GM18868 (cell line): ENCODE data around the gene USPL1.

Experiments used
- ATAC-seq: cut with Tn5 transposase; IDR thresholded peaks from one replicate; pipeline ENCODE4 v1.9.1; 2021; ENCODE audit warnings: mild to moderate bottlenecking, moderate library complexity; ENCODE audit not compliant: unreplicated experiment

Gene USPL1

DNA sequence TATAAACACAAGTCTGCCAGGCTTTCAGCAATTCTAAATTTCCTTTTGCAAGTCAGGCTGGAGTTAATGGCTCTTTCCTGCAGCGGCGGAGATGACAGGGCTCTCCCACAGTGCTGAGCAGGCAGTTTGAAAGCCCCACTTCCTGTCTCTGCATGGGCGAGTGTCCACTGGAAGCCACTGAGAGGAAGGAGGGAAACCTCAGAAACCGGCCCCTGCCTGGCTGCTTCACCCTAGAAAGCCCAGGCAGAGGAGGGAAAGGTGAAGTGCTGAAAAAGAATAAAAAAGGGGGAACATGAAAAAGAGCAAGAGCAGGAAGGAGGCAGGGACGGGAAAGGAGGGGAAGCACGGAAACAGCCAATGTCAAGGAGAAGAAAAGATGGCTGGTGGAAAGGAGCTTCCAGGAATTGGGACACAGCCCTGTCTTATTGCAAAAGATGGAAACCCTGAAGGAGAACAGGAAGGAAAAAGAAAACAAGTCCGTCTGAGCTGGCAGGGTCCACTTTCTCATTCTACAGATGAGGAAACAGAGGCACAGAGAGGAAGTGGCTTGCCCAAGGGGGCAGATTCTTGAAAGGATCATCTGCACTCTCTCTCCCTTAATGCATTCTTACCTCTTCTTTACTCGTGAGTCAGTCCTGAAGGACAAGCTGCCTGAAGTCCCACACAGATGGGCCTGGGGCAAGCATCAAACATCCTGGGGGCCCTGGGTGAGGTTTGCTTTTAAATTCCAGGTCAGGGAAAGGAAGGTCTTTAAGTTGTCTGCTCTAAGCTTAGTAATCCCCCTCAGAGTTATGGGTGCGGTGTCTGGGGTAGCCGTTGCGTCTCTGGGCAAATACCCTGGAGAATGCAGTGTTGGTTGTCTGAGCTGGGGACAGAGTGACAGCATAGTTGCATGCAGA, 78.8 kb downstream of the USPL1 start:
- ATAC-seq, result peak; percentile 77

DNA sequence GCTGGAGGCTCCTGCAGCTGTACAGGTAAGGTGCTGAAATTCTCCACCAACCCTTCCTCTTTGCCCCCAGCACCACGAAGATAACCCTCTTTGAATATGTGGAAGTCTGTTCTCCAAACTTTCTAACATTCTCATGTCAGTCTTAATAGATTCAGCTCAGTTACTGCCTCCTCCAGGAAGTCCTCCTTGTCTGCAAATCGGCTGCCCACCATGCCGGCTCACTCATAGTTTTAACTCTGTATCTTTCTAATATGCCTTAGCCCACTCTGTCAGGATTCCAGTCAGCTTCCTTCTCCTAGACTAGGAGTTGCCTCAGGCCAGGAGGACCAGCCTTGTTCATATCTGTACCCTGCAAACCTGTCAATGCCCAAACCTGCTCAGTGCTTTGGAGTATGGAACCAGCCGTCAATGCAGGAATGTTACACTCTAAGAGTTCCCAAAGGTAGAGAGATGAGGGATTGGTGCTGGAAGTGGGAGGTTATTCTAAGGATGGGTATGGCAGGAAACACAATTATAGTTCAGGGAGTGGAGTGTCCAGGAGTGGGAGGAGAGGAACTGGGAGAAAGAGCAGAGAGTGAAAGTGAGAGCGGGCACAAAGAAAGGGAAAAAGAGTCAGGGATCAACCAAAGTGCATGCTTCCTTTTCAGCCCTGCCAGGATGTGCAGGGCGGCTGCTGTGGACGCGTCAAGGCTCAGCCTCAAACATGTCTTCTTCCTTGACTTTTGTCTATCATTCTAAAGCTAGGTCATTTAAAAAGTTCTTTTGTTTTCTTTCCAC, 79.6 kb downstream of the USPL1 start:
- no peak for ATAC-seq

GRCh38 chr13:30697996-30698401, 80.3 kb downstream of the USPL1 start:
- no peak for ATAC-seq

GRCh38 chr13:30698488-30699005, 80.8 kb downstream of the USPL1 start:
- ATAC-seq, result no peak

GRCh38 chr13:30700364-30700763, 82.6 kb downstream of the USPL1 start:
- no peak for ATAC-seq

DNA sequence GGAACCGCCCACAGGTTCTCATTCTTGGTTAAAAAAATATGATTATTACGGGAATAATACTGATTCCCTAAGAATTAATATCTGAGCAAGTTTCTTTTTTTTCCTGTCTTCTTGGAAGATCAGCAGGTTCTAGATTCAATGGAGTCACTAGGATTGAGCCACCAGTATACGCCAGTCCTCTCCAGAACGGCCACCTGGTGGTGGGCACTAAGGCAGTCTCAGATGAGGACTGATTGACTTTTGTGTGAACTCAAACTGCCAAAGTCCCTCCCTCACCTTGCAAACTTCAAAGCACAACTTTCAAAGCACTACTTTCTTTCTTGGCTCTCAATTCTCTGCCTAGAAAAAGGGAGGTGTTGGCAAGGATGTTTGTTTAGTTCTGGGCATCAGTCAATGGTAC, 84.3 kb downstream of the USPL1 start:
- ATAC-seq, result no peak

DNA sequence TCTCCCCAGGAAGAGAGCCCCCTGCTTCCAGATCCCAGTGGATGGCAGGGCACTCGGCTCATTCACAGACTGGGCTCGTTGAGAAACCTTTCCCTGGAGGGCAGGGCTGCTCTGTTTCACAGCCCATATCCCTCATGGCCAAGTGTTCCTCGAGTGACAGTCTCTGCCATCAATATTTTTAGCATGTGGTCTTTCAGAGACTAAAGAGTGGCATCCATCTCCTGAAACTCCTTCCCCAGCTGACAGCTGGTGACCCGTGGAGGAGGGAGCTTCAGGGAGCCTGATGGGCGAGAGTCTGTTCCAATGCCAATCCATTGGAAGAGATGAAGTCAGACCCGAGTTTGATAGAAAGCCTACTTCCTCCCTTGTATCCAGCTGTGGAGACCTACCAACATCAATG, 86.9 kb downstream of the USPL1 start:
- ATAC-seq, result no peak

DNA sequence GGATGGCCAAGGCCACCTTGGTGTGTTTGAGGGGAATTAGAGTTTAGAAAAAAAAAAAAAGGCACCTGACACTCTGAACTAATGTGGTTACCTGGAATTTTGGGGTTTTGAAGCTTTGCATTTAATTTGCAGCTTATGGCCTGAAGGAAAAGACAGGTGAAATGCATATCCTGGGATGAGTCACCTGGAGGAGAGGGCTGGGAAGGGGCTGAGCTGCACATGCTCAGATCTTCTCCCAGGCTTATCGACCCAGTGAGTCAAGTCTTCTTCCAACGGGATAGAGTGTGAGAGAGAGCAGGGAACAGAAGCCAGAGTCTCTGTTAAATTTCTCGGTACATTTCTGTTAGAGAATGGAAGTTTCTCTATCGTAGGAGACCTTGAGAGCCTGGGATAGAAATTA, 88.0 kb downstream of the USPL1 start:
- no peak for ATAC-seq

DNA sequence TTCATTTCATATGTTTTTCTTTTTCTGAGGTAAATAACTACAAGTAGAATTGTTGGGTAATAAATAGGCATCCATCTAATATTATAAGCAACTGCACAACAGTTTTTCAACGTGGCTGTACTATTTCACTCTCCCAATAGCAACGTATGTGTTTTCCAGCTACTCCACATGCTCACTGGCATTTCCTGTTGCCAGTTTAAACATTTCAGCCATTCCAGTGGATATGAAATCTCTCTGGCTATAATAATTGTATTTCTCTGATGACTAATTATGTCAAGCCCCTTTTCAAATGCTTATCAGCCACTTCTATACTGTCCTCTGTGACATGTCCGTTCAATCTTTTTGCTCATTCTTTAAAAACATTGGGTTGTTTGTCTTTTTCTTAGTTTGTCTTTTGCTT, 90.8 kb downstream of the USPL1 start:
- ATAC-seq, result no peak
